HepG2 (cell line): ENCODE measurements around the gene LRRC45. TPM values are rescaled to one million over a fixed set of nuclear protein-coding genes. Genes with fewer than 3 reads are reported as not detected.

Experiments used
- AGO1 ChIP-seq: fragments of 200-400 bp; formaldehyde crosslinking; IDR thresholded peaks from 2 replicates; pipeline ENCODE4 v1.6.1; 2017; ENCODE audit warnings: mild to moderate bottlenecking, low read depth, low read length, moderate library complexity; ENCODE audit not compliant: poor library complexity, severe bottlenecking
- CCDC6 ChIP-seq: sonication (generic); formaldehyde crosslinking; IDR thresholded peaks from 2 replicates; pipeline ENCODE4 v1.8.1; 2022; ENCODE audit warnings: mild to moderate bottlenecking, missing genetic modification reagents, moderate library complexity
- E2F1 ChIP-seq: sonication (generic); formaldehyde crosslinking; IDR thresholded peaks from 2 replicates; pipeline ENCODE4 v1.5.0; 2020; ENCODE audit warnings: missing genetic modification reagents
- HBP1 ChIP-seq: IDR thresholded peaks from 2 replicates; pipeline ENCODE4 v1.6.1; 2016; ENCODE audit warnings: low read depth, control low read depth
- HOMEZ ChIP-seq: IDR thresholded peaks from 2 replicates; pipeline ENCODE4 v1.6.1; 2016; ENCODE audit warnings: low read depth
- IKZF1 ChIP-seq: fragments of 450-650 bp; IDR thresholded peaks from 2 replicates; pipeline ENCODE4 v1.7.1; 2016
- IRF2 ChIP-seq: IDR thresholded peaks from 2 replicates; pipeline ENCODE4 v1.6.1; 2018; ENCODE audit warnings: missing genetic modification reagents, missing compliant biosample characterization
- KAT2B ChIP-seq: fragments of 150-350 bp; IDR thresholded peaks from 2 replicates; pipeline ENCODE4 v1.6.1; 2014; ENCODE audit warnings: low read depth, low read length, borderline replicate concordance
- KDM5B ChIP-seq: sonication (generic); formaldehyde crosslinking; IDR thresholded peaks from 2 replicates; pipeline ENCODE4 v1.4.0; 2020; ENCODE audit warnings: missing genetic modification reagents, mild to moderate bottlenecking, borderline replicate concordance
- KMT2B ChIP-seq: IDR thresholded peaks from 2 replicates; pipeline ENCODE4 v1.6.1; 2016; ENCODE audit warnings: missing genetic modification reagents, missing compliant biosample characterization
- MAFF ChIP-seq: IDR thresholded peaks from 2 replicates; pipeline ENCODE4 v1.6.1; 2011; ENCODE audit warnings: low read depth, low read length, improper control_type of control experiment
- MAFK ChIP-seq, 2 experiments: IDR thresholded peaks in 1 of 2; conservative IDR thresholded peaks in 1 of 2; 2 replicates each; pipeline ENCODE4 v1.6.1; 2011; ENCODE audit warnings: improper control_type of control experiment in 2 of 2, low read length in 2 of 2
- SATB2 ChIP-seq: sonication (generic); formaldehyde crosslinking; IDR thresholded peaks from 2 replicates; pipeline ENCODE4 v1.5.0; 2020; ENCODE audit warnings: missing genetic modification reagents
- SP140L ChIP-seq: sonication (generic); formaldehyde crosslinking; IDR thresholded peaks from 2 replicates; pipeline ENCODE4 v1.4.0; 2020; ENCODE audit warnings: missing genetic modification reagents, borderline replicate concordance
- UBTF ChIP-seq: sonication (generic); formaldehyde crosslinking; IDR thresholded peaks from 2 replicates; pipeline ENCODE4 v1.4.0; 2020; ENCODE audit warnings: mild to moderate bottlenecking, missing genetic modification reagents
- ZFP36L1 ChIP-seq: sonication (generic); formaldehyde crosslinking; IDR thresholded peaks from 2 replicates; pipeline ENCODE4 v1.8.0; 2022; ENCODE audit warnings: mild to moderate bottlenecking, missing genetic modification reagents, moderate library complexity
- ZMYM2 ChIP-seq: sonication (generic); formaldehyde crosslinking; IDR thresholded peaks from 2 replicates; pipeline ENCODE4 v1.8.0; 2022; ENCODE audit warnings: mild to moderate bottlenecking, missing genetic modification reagents
- ZNF234 ChIP-seq: sonication (generic); formaldehyde crosslinking; conservative IDR thresholded peaks from 2 replicates; pipeline ENCODE4 v1.5.1; 2020; ENCODE audit warnings: mild to moderate bottlenecking, missing genetic modification reagents
- ZNF784 ChIP-seq: sonication (generic); formaldehyde crosslinking; IDR thresholded peaks from 2 replicates; pipeline ENCODE4 v1.5.1; 2020; ENCODE audit warnings: missing genetic modification reagents, mild to moderate bottlenecking, borderline replicate concordance
- ZSCAN9 ChIP-seq: IDR thresholded peaks from 2 replicates; pipeline ENCODE4 v1.6.1; 2016; ENCODE audit warnings: borderline replicate concordance
- polyA plus RNA-seq, 8 experiments: library from polyadenylated mRNA; depleted of rRNA in 3 of 8; stranded (reverse) in 7 of 8; unstranded in 1 of 8; fragments of >200 nt; fragmentation: Illumina TruSeq in 4 of 8; extraction: Trizol in 4 of 8; gene quantifications; 2 replicates each; pipeline versions ENCODE4 v1.2.1 to v1.2.3, GENCODE V29; 2011 to 2016; ENCODE audit warnings: low read depth in 4 of 8, missing spikeins in 1 of 8, mixed read lengths in 1 of 8; ENCODE audit not compliant: insufficient read depth in 1 of 8
- total RNA-seq, 5 experiments: library from RNA; depleted of rRNA; stranded (reverse); fragments of >200 nt; fragmentation: Illumina TruSeq; extraction: Trizol; gene quantifications; 2 replicates each; pipeline ENCODE4 v1.2.3, GENCODE V29; 2016; ENCODE audit warnings: low read depth in 1 of 5

Gene LRRC45
- total and polyA plus RNA-seq, 2 of the 13 experiments (the other 11 are each of a cell fraction or from before 2014, with no cell fraction given): 11.6 to 48.1 TPM

GRCh38 chr17:81976332-81977210 is 46.5 kb upstream of the LRRC45 start (continued):
- TF ChIP-seq HBP1 (CRISPR knock-in tag) (no peak), ZNF234 (CRISPR knock-in tag) (no peak), MAFF (no peak), HOMEZ (CRISPR knock-in tag) (no peak), ZNF784 (CRISPR knock-in tag) (no peak), ZMYM2 (CRISPR knock-in tag) (peak; percentile 43), IRF2 (no peak), ZFP36L1 (no peak; the same call in 1 of the 2 replicates), CCDC6 (CRISPR knock-in tag) (0 out of 2 replicates have a peak, but pooled peaks have one; percentile 72), KMT2B (CRISPR knock-in tag) (no peak), ZSCAN9 (CRISPR knock-in tag) (no peak), SATB2 (CRISPR knock-in tag) (no peak; the same call in 1 of the 2 replicates), SP140L (CRISPR knock-in tag) (no peak), KAT2B (no peak), IKZF1 (no peak), E2F1 (CRISPR knock-in tag) (no peak), MAFK (conservative IDR thresholded peaks at IDR 0.05 in 1 of 2, IDR thresholded peaks at IDR 0.05 in 1 of 2; ENCODE audit: low read length in 2 of 2) (no peak), KDM5B (CRISPR knock-in tag) (peak; percentile 11; the same call in 1 of the 2 replicates), AGO1 (no peak), UBTF (CRISPR knock-in tag) (peak; percentile 41)
- TF ChIP-seq, all 625 proteins: peak for 157
